Heart left ventricle (tissue), 13 donors: ENCODE data around the gene MSL3B.

Experiments
- CTCF ChIP-seq, 12 donors: fragments of 200-600 bp; sonication (generic) in 4 of 12; IDR thresholded peaks; one replicate each; pipeline versions ENCODE4 v1.5.0 to v1.8.0; 2018 to 2022; ENCODE audit warnings: antibody characterized with exemption in 12 of 12, mild to moderate bottlenecking in 5 of 12
- POLR2A ChIP-seq, 2 donors: fragments of 450-650 bp; IDR thresholded peaks; one replicate each; pipeline ENCODE4 v1.6.1; 2017; ENCODE audit warnings: antibody characterized with exemption in 2 of 2, mild to moderate bottlenecking in 2 of 2, moderate library complexity in 2 of 2
- donor health status: ischemic (EF 13 %, LVEDD 7.1; RV severe dilation, severe dysfunction).
- donor health status: DM: no; HTN: yes; CAD: no.
- donor health status: DM: no; HTN: no; CAD: no.
- donor health status: ischemic (EF 25% LVEDD 6.9; RV normal size, moderate dysfunction).
- donor health status: ischemic (EF 25% LVEDD 5.7; RV mildly dilated, moderate dysfunction).
- donor health status: ischemic (EF 35%, LVEDD 5.7; RV mildly dilated, moderate dysfunction).
- donor health status: nonischemic (EF 11% LVEDD 7.7; RV severe dilation, severe dysfunction).
- donor health status: DM: yes; HTN: yes; CAD: no.
- donor health status: PGD.
- donor health status: ischemic (EF 29% LVEDD 5.4; RV normal size, mild dysfunction).
- donor health status: nonischemic (EF 23%, LVEDD 6.1; RV moderate dilation, normal function).

GRCh38 chr2:233831011-233831721 is 37.0 kb downstream of the MSL3B start:
- TF ChIP-seq CTCF (IDR thresholded peaks at IDR 0.05): no peak
- no peak for TF ChIP-seq POLR2A (IDR thresholded peaks at IDR 0.05)
